Anterior cingulate cortex (tissue), 58 donors: Measurements from ENCODE around the gene NRN1L.
"Not testable (repeated sequence)": the region's sequence is repeated elsewhere in the genome, so short reads cannot be mapped to it uniquely, and the experiment has no call there.

Source experiments
- DNase-seq, 58 donors: peaks; one replicate each; lab custom pipeline; 2025; lab: John Stamatoyannopoulos, UW

Gene NRN1L

DNA sequence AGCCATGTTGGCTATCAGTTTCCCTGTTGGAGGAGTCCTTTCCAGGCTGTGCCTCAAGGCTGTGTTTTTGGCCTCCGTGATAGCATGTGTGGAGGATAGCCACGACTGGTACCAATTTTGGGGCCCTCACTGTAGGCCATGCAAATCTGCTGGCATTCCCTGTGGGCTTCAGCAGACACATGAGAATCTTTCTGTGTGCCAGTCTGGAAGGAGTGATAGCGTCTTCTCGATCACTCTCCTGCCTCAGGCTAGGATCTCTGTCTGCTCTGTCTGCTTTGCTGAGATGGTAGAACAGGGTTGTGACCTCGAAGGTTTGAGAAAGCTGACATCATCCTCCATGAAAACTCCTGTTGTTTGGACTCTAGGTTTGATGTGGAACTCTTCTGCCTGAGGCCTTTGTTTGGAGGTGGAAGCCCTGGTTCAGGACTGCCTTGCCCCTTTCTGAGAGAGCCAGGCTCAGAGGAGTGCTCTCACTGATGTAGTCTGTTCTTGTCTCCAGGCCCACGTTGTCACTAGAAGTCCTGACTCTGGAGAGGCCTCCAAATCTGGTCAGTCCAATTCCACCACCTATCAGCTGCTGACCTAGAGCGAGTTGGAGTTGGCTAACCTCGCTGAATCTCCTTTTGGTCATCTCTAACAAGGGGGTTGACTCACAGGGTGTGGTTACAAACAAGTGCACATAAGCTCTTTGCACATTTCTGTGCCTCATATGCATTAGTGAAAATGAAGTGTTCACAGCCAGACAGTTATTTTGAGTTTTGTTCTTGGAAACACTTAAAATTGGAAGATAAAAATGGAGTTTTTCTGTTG is 23.9 kb upstream of the NRN1L start:
- DNase-seq: no peak

- no peak for DNase-seq
Observed at GRCh38 chr16:67861877-67862276, 22.8 kb upstream of the NRN1L start.

GRCh38 chr16:67862623-67863583 is 21.8 kb upstream of the NRN1L start:
- peak in 32 of 58 donors; percentile 3 to 73 (median 30) for DNase-seq

DNA sequence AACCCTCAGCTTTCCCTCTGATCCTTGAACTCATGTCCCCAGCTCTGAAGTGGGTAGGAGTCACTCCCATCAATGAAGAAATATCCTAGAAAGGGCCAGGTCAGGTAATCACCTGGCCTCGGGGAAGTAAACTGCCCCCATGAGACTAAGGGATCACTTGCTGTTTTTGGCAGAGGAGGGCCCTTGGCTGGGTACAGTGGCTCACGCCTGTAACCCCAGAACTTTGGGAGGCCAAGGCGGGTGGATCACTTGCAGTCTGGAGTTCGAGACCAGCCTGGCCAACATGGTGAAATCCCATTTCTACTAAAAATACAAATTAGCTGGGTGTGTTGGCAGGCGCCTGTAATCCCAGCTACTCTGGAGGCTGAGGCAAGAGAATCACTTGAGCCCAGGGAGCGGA is 20.6 kb upstream of the NRN1L start:
- DNase-seq: not testable (repeated sequence)

- no peak for DNase-seq
Observed at GRCh38 chr16:67864594-67864993, 20.1 kb upstream of the NRN1L start.

GRCh38 chr16:67865318-67865717 is 19.4 kb upstream of the NRN1L start:
- no peak for DNase-seq

DNA sequence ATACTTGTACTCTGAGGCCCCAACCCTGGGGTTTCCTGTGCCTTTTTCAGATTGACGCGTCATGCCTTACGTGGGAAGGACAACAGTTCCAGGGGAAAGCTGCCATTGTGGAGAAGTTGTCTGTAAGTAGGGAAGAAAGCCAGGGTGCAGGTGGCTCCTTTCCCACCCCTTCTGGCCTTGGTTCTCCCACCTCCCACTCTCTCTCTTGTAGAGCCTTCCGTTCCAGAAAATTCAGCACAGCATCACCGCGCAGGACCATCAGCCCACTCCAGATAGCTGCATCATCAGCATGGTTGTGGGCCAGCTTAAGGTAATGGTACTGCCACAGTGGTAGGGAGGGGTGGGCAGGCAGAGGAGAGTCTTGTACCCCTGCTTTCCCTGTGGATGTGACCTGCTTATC is 16.4 kb upstream of the NRN1L start:
- DNase-seq: peak in 21 of 58 donors; percentile 6 to 50 (median 29)

DNA sequence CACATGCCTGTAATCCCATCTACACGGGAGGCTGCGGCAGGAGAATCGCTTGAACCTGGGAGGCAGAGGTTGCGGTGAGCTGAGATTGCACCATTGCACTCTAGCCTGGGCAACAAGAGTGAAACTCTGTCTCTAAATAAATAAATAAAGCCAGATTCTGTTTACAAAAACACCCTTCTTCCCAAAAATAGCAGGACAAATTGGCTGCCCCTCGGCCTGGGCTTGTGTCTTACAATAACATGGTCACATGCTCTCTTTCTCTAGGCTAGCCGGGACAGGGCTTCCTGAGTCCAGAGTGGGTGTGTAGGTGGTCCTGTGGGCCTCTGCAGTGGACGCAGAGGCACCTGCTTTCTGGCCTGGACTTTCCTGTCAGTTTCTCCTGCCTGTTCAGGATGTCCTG is 15.0 kb upstream of the NRN1L start:
- no peak for DNase-seq

DNA sequence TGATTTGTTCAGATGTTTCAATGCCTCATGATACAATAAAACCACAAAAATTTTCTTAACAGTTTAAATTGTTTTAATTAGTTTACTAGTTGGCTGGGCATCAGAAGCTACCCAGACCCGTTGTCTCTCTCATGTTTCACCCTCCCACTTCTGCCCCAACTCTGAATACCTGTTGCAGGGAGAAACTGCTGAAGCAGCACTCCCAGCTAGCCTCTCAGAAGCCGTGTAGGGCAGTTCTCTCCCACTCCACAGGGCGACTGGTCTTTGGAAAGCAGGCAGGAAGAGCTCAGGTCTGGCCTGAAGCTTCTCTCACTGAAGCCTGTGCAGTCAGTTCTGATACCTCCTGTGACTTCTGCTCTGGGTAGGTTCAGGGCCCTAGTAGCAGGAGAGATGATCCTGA is 13.4 kb upstream of the NRN1L start:
- no peak for DNase-seq

- DNase-seq: no peak
Observed at GRCh38 chr16:67872131-67872630, 12.5 kb upstream of the NRN1L start.

GRCh38 chr16:67872631-67873434 is 11.9 kb upstream of the NRN1L start, which contains the start of gene EDC4:
EDC4 (plus strand) TSS chr16:67873052; CDS start chr16:67873262, 210 bp downstream.
- DNase-seq: peak in 55 of 58 donors; percentile 10 to 82 (median 65)

- DNase-seq: no peak
Observed at GRCh38 chr16:67873435-67874370, 11.0 kb upstream of the NRN1L start.

GRCh38 chr16:67874372-67874771 is 10.3 kb upstream of the NRN1L start:
- DNase-seq: no peak

- no peak for DNase-seq
Observed at GRCh38 chr16:67877064-67877463, 7.6 kb upstream of the NRN1L start.

- DNase-seq: no peak
Observed at GRCh38 chr16:67878232-67878631, 6.5 kb upstream of the NRN1L start.

DNA sequence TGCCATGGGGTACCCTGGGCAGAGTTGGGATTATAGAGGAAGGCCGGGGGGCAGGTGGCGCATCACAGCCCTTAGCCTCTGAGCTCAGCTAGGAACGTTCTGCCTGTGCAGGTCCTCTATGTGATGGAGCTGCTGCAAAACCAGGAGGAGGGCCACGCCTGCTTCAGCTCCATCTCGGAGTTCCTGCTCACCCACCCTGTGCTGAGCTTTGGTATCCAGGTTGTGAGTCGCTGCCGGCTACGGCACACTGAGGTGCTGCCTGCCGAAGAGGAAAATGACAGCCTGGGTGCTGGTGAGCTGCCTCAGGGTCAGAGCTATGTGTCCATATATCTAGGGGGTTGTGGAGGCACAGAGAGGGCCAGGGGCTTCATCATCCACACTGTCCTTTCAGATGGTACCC is 5.8 kb upstream of the NRN1L start:
- DNase-seq: no peak

DNA sequence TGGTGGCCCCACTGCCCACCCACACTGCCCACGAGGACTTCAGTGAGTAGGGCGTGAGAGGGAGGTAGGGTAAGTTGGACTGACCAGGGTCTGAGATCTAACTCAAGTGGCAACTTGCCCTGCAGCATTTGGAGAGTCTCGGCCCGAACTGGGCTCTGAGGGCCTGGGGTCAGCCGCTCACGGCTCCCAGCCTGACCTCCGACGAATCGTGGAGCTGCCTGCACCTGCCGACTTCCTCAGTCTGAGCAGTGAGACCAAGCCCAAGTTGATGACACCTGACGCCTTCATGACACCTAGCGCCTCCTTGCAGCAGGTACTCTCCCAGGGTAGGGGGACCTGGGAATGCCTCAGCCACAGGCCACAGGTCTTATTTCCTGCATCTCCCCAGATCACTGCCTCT is 5.2 kb upstream of the NRN1L start:
- no peak for DNase-seq

DNA sequence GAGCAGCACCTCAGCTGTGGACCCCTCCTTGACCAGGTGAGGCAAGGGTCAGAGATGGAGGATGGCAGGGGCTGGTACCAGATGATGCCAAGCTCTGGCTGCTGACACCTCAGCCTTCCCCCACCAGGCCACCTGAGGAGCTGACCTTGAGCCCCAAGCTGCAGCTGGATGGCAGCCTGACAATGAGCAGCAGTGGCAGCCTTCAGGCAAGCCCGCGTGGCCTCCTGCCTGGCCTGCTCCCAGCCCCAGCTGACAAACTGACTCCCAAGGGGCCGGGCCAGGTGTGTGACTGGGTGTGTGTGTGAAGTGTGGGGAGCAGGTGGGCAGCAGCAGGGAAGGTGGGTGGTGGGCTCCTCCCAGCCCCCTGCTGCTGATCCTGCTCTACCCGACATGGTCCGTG is 4.7 kb upstream of the NRN1L start:
- no peak for DNase-seq

DNA sequence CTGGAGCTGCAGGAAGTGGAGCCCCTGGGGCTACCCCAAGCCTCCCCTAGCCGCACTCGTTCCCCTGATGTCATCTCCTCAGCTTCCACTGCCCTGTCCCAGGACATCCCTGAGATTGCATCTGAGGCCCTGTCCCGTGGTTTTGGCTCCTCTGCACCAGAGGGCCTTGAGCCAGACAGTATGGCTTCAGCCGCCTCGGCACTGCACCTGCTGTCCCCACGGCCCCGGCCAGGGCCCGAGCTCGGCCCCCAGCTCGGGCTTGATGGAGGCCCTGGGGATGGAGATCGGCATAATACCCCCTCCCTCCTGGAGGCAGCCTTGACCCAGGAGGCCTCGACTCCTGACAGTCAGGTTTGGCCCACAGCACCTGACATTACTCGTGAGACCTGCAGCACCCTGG is 4.1 kb upstream of the NRN1L start:
- no peak for DNase-seq
